ENCODE measurements around the gene ANKRD31. TPM values are rescaled to one million over a fixed set of nuclear protein-coding genes. Genes with fewer than 3 reads are reported as not detected.

The ANKRD31 gene
- total RNA-seq, 1 donor from 2014 or later, result 0.05 TPM

GRCh38 chr5:75054134-75054930 lies 182.3 kb downstream of the ANKRD31 start:
- Mint-ChIP-seq H3K27ac (ENCODE audit: unreplicated experiment) (no peak overlapping the region), H3K4me3 (ENCODE audit: unreplicated experiment) (peak overlapping the region; percentile 77), H3K4me1 (ENCODE audit: unreplicated experiment) (peaks cover 31% of the 10 kb centered on the region), H3K9me3 (ENCODE audit: unreplicated experiment) (no peaks in the 10 kb centered on the region), H3K27me3 (ENCODE audit: unreplicated experiment) (peaks cover 16% of the 10 kb centered on the region), H3K36me3 (ENCODE audit: low read depth, unreplicated experiment) (no peaks in the 10 kb centered on the region)
- peak; percentile 20 for DNase-seq (ENCODE audit: low spot score)
- TF ChIP-seq, protein P1, sequence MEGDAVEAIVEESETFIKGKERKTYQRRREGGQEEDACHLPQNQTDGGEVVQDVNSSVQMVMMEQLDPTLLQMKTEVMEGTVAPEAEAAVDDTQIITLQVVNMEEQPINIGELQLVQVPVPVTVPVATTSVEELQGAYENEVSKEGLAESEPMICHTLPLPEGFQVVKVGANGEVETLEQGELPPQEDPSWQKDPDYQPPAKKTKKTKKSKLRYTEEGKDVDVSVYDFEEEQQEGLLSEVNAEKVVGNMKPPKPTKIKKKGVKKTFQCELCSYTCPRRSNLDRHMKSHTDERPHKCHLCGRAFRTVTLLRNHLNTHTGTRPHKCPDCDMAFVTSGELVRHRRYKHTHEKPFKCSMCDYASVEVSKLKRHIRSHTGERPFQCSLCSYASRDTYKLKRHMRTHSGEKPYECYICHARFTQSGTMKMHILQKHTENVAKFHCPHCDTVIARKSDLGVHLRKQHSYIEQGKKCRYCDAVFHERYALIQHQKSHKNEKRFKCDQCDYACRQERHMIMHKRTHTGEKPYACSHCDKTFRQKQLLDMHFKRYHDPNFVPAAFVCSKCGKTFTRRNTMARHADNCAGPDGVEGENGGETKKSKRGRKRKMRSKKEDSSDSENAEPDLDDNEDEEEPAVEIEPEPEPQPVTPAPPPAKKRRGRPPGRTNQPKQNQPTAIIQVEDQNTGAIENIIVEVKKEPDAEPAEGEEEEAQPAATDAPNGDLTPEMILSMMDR (IDR thresholded peaks at IDR 0.05; ENCODE audit: unreplicated experiment), result no peak

GRCh38 chr5:75053304-75054133 lies 183.2 kb downstream of the ANKRD31 start:
- Mint-ChIP-seq H3K4me1 (ENCODE audit: unreplicated experiment) (peaks cover 31% of the 10 kb centered on the region), H3K4me3 (ENCODE audit: unreplicated experiment) (peak overlapping the region; percentile 89), H3K9me3 (ENCODE audit: unreplicated experiment) (no peaks in the 10 kb centered on the region), H3K36me3 (ENCODE audit: low read depth, unreplicated experiment) (no peaks in the 10 kb centered on the region), H3K27me3 (ENCODE audit: unreplicated experiment) (peaks cover 16% of the 10 kb centered on the region), H3K27ac (ENCODE audit: unreplicated experiment) (no peak overlapping the region)
- peak; percentile 61 for DNase-seq (ENCODE audit: low spot score)
- TF ChIP-seq, protein P1 (IDR thresholded peaks at IDR 0.05; ENCODE audit: unreplicated experiment), result peak; percentile 17

DNA sequence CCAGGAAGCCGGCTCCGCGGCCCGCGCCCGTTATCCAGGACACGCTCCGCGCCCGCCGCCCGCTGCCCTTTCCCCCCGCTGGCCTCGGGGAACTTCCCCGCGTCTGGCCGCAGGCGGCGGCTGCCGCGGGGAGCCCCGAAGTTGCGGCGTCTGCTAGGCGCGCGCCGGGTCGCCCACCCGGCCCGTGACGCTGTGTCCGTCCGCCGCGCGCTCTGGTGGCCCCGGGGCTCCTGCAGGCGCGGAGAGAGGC lies 183.7 kb downstream of the ANKRD31 start:
- Mint-ChIP-seq H3K4me3 (ENCODE audit: unreplicated experiment) (no peak overlapping the region), H3K36me3 (ENCODE audit: low read depth, unreplicated experiment) (no peaks in the 10 kb centered on the region), H3K9me3 (ENCODE audit: unreplicated experiment) (no peaks in the 10 kb centered on the region), H3K27me3 (ENCODE audit: unreplicated experiment) (peaks cover 16% of the 10 kb centered on the region), H3K27ac (ENCODE audit: unreplicated experiment) (no peak overlapping the region), H3K4me1 (ENCODE audit: unreplicated experiment) (peaks cover 31% of the 10 kb centered on the region)
- DNase-seq (ENCODE audit: low spot score), result no peak
- TF ChIP-seq, protein P1 (IDR thresholded peaks at IDR 0.05; ENCODE audit: unreplicated experiment), result no peak

- H3K27me3 Mint-ChIP-seq (ENCODE audit: unreplicated experiment), result peaks cover 16% of the 10 kb centered on the region
- TF ChIP-seq, protein P1 (IDR thresholded peaks at IDR 0.05; ENCODE audit: unreplicated experiment), result no peak
- peak; percentile 51 for DNase-seq (ENCODE audit: low spot score)
- H3K36me3 Mint-ChIP-seq (ENCODE audit: low read depth, unreplicated experiment), result no peaks in the 10 kb centered on the region
- peak within 1 kb of the TSS; percentile 89 for H3K4me3 Mint-ChIP-seq (ENCODE audit: unreplicated experiment)
- H3K9me3 Mint-ChIP-seq (ENCODE audit: unreplicated experiment), result no peaks in the 10 kb centered on the region
- H3K4me1 Mint-ChIP-seq (ENCODE audit: unreplicated experiment), result peaks cover 31% of the 10 kb centered on the region
- H3K27ac Mint-ChIP-seq (ENCODE audit: unreplicated experiment), result no peak within 1 kb of the TSS
These were observed 184.3 kb downstream of the ANKRD31 start, which contains the start of gene GCNT4 for GRCh38 chr5:75052192-75053053. GCNT4 (minus strand) TSS chr5:75052558; CDS start chr5:75030037, 22,521 bp downstream.

Measured in endothelial cell (in vitro differentiated cells).